B cell (primary cell): Measurements from ENCODE around the gene EXOC5. TPM values are rescaled to one million over a fixed set of nuclear protein-coding genes. Genes with fewer than 3 reads are reported as not detected.

ENCODE experiments used
- ATAC-seq: fragments of 200-7000 bp; cut with Tn5 transposase; one replicate; pipeline ENCODE4 v1.10.0; 2021; ENCODE audit warnings: low read depth, mild to moderate bottlenecking, moderate number of reproducible peaks, moderate library complexity
- CTCF ChIA-PET: fragments of 350-600 bp; sonication (Branson Sonifier 250); formaldehyde crosslinking; loops from one replicate; lab custom pipeline; 2021; ENCODE audit warnings: antibody characterized with exemption, inconsistent platforms; lab: Charles Lee
- POLR2A ChIA-PET: fragments of 350-600 bp; sonication (Branson Sonifier 250); formaldehyde crosslinking; loops from one replicate; lab custom pipeline; 2021; ENCODE audit warnings: antibody characterized with exemption; lab: Charles Lee
- DNase-seq: peaks from one replicate; pipeline ENCODE4 v3.0.0; 2013
- H2AFZ ChIP-seq: 2 replicates; pipeline ENCODE4 v1.6.1; 2012; ENCODE audit warnings: mild to moderate bottlenecking, low read depth, low read length; ENCODE audit not compliant: insufficient read depth, poor library complexity, severe bottlenecking
- H3K27ac ChIP-seq, 2 donors: 1 replicate in 1 of 2; 2 replicates in 1 of 2; pipeline ENCODE4 v1.5.1; 2012 to 2013; ENCODE audit warnings: low read length in 2 of 2, mild to moderate bottlenecking in 2 of 2, moderate library complexity in 1 of 2
- H3K27me3 ChIP-seq, 4 experiments: fragments of 200-600 bp in 1 of 4; sonication (generic) in 1 of 4; replicated peaks in 1 of 4; 1 replicate in 2 of 4; 2 replicates in 2 of 4; pipeline versions ENCODE4 v1.6.1 to v1.7.0; 2013 to 2016; ENCODE audit warnings: low read length in 3 of 4, mild to moderate bottlenecking in 2 of 4, mixed read lengths in 1 of 4, moderate library complexity in 1 of 4; ENCODE audit not compliant: insufficient read depth in 4 of 4, control insufficient read depth in 3 of 4; ENCODE audit errors: control extremely low read depth in 1 of 4
- H3K36me3 ChIP-seq, 2 experiments: replicated peaks in 1 of 2; 1 replicate in 1 of 2; 2 replicates in 1 of 2; pipeline versions ENCODE4 v1.6.1 to v1.7.1; 2013; ENCODE audit warnings: low read length in 1 of 2; ENCODE audit not compliant: insufficient read depth in 2 of 2, control insufficient read depth in 1 of 2; ENCODE audit errors: control extremely low read depth in 1 of 2, extremely low read depth in 1 of 2
- H3K4me1 ChIP-seq, 2 donors: fragments of 200-600 bp in 1 of 2; sonication (generic) in 1 of 2; 1 replicate in 1 of 2; 2 replicates in 1 of 2; pipeline versions ENCODE4 v1.5.1 to v1.6.1; 2013 to 2017; ENCODE audit warnings: low read length in 2 of 2; ENCODE audit not compliant: control insufficient read depth in 2 of 2, insufficient read depth in 2 of 2
- H3K4me2 ChIP-seq: replicated peaks from 2 replicates; pipeline ENCODE3; 2012; ENCODE audit warnings: mild to moderate bottlenecking, low read depth, low read length; ENCODE audit not compliant: poor library complexity, severe bottlenecking
- H3K4me3 ChIP-seq, 5 experiments: fragments of 200-600 bp in 1 of 5; sonication (generic) in 1 of 5; 1 replicate in 3 of 5; 2 replicates in 2 of 5; pipeline versions ENCODE4 v1.5.1 to v1.7.0; 2011 to 2016; ENCODE audit warnings: low read length in 4 of 5, mild to moderate bottlenecking in 4 of 5, low read depth in 2 of 5, control low read depth in 1 of 5, moderate library complexity in 1 of 5; ENCODE audit not compliant: insufficient read depth in 1 of 5; ENCODE audit errors: control extremely low read depth in 1 of 5, extremely low read depth in 1 of 5
- H3K79me2 ChIP-seq: fragments of 200-600 bp; sonication (generic); one replicate; pipeline ENCODE4 v1.6.0; 2016; ENCODE audit warnings: low read length; ENCODE audit not compliant: control insufficient read depth, insufficient read depth
- H3K9ac ChIP-seq: fragments of 200-600 bp; sonication (generic); 2 replicates; pipeline ENCODE4 v1.6.1; 2017; ENCODE audit warnings: mild to moderate bottlenecking, low read length, moderate library complexity
- H3K9me3 ChIP-seq, 3 donors: one replicate each; pipeline versions ENCODE4 v1.6.1 to v1.7.1; 2013; ENCODE audit warnings: low read length in 2 of 3; ENCODE audit not compliant: control insufficient read depth in 2 of 3, insufficient read depth in 1 of 3; ENCODE audit errors: control extremely low read depth in 1 of 3
- H4K20me1 ChIP-seq: 2 replicates; pipeline ENCODE4 v1.6.0; 2012; ENCODE audit warnings: mild to moderate bottlenecking, low read length; ENCODE audit not compliant: insufficient read depth, control insufficient read depth, poor library complexity, severe bottlenecking
- H3K27ac Mint-ChIP-seq: one replicate; pipeline ENCODE4 v1.8.0; 2021; ENCODE audit warnings: mixed read lengths
- H3K27me3 Mint-ChIP-seq: one replicate; pipeline ENCODE4 v1.8.0; 2021; ENCODE audit warnings: mixed read lengths
- H3K4me1 Mint-ChIP-seq: one replicate; pipeline ENCODE4 v1.8.0; 2021; ENCODE audit warnings: mixed read lengths
- H3K4me3 Mint-ChIP-seq: one replicate; pipeline ENCODE4 v1.8.0; 2021; ENCODE audit warnings: mixed read lengths
- H3K9me3 Mint-ChIP-seq: one replicate; pipeline ENCODE4 v1.8.0; 2022; ENCODE audit warnings: mixed read lengths; ENCODE audit not compliant: insufficient read depth
- EZH2 ChIP-seq: IDR thresholded peaks from 2 replicates; pipeline ENCODE4 v1.6.1; 2012; ENCODE audit warnings: borderline replicate concordance, low read depth, mild to moderate bottlenecking, moderate library complexity, low read length; ENCODE audit not compliant: insufficient read depth, poor library complexity, severe bottlenecking
- whole genome bisulfite sequencing: methylation state at CpG from one replicate; pipeline ENCODE4 v1.1.5; 2013; ENCODE audit warnings: missing lambda C conversion rate; ENCODE audit not compliant: insufficient coverage; 5-methylcytosine and 5-hydroxymethylcytosine counted together
- intact Hi-C: fragments of 100-400 bp; cut with micrococcal nuclease; formaldehyde crosslinking; loops from one replicate; pipeline ENCODE4 v1.10.0; 2022
- polyA plus RNA-seq: library from polyadenylated mRNA; depleted of rRNA; stranded (reverse); fragments of >200 nt; gene quantifications from 2 replicates; pipeline ENCODE4 v1.2.3, GENCODE V29; 2012
- total RNA-seq, 2 donors: library from RNA; stranded (reverse); fragments of 120-200 nt in 1 of 2; gene quantifications; 1 replicate in 1 of 2; 2 replicates in 1 of 2; pipeline versions ENCODE4 v1.2.3 to v1.2.4, GENCODE V29; 2013 to 2022
- TF ChIP-seq, protein P1 (sequence below): fragments of 200-600 bp; IDR thresholded peaks from one replicate; pipeline ENCODE4 v1.8.0; 2022; ENCODE audit warnings: antibody characterized with exemption, mild to moderate bottlenecking

Gene EXOC5
- total and polyA plus RNA-seq, 2 donors (not counting 1 experiment from before 2014, with no cell fraction given), result 5.4 to 60.0 TPM

DNA sequence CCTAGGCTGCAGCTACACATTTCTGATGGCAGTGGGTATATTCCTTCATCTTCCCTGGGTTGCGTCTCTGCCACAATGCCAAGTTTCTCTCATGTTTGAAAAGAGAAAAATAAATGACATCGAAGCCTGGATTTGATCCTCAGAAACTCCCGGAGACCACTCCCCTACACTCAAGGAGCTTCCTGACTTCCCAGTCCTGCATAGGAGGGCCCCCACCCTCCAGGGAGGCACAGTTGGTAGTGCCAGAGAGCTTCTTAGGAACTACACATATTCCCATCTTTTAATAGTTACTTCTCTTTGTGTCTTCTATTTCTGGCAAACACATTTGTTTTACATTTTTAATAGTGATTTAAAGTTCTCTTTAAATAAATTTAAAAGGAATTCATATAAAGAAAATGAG lies 30.8 kb upstream of the EXOC5 start:
- no peaks in the 10 kb centered on the region for H3K4me1 Mint-ChIP-seq
- no peaks in the 10 kb centered on the region for H3K4me1 ChIP-seq
- H3K27ac Mint-ChIP-seq, result no peak overlapping the region
- no peak overlapping the region for H3K4me2 ChIP-seq
- intact Hi-C loops, result loop anchor here (10.0 kb wide), 1 partner anchor 95 kb away; no protein-coding TSS in a partner anchor
- ATAC-seq (no peak), DNase-seq (no peak)
- no peak overlapping the region for H3K4me3 ChIP-seq
- H4K20me1 ChIP-seq, result no peaks in the 10 kb centered on the region
- POLR2A ChIA-PET, result no interaction called here
- H3K9ac ChIP-seq, result no peak overlapping the region
- CTCF ChIA-PET, result interaction anchor here (0.6 kb wide), 1 partner anchor 16 kb away, joined by 4 read pairs; no protein-coding TSS in a partner anchor
- H3K9me3 ChIP-seq, result no peaks in the 10 kb centered on the region
- no peak overlapping the region for H3K27ac ChIP-seq
- H3K4me3 Mint-ChIP-seq, result no peak overlapping the region
- H2AFZ ChIP-seq, result no peak overlapping the region
- H3K27me3 ChIP-seq, result peaks cover 0 to 5% (median 0%) of the 10 kb centered on the region in 4 experiments
- H3K27me3 Mint-ChIP-seq, result peaks cover 10% of the 10 kb centered on the region
- no peaks in the 10 kb centered on the region for H3K79me2 ChIP-seq
- 80% methylated on average over 2 of the region's 3 CpGs for WGBS
- TF ChIP-seq EZH2, result no peak
- TF ChIP-seq, protein P1, sequence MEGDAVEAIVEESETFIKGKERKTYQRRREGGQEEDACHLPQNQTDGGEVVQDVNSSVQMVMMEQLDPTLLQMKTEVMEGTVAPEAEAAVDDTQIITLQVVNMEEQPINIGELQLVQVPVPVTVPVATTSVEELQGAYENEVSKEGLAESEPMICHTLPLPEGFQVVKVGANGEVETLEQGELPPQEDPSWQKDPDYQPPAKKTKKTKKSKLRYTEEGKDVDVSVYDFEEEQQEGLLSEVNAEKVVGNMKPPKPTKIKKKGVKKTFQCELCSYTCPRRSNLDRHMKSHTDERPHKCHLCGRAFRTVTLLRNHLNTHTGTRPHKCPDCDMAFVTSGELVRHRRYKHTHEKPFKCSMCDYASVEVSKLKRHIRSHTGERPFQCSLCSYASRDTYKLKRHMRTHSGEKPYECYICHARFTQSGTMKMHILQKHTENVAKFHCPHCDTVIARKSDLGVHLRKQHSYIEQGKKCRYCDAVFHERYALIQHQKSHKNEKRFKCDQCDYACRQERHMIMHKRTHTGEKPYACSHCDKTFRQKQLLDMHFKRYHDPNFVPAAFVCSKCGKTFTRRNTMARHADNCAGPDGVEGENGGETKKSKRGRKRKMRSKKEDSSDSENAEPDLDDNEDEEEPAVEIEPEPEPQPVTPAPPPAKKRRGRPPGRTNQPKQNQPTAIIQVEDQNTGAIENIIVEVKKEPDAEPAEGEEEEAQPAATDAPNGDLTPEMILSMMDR, result no peak
- H3K9me3 Mint-ChIP-seq, result no peaks in the 10 kb centered on the region
- H3K36me3 ChIP-seq, result no peaks in the 10 kb centered on the region

DNA sequence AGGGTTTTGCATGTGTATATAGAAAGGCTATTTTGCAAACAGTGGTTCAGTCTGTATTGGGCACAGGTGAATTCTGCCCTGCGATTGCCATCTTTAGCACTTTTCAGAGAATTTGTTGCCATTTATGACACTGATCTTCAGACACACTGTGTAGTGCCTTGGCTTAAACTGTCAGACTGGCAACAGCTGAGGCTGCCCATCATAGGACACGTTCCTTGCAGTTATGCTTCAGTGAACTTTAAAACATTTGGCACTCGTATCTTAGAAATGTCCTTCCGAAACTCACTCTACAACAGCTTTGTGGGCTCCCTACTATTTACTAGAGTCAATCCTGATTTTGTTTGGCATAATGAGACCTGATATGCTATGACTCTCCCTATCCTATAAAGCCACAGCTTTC lies 29.1 kb upstream of the EXOC5 start:
- POLR2A ChIA-PET, result no interaction called here
- Histone ChIP-seq H3K9me3 (no peaks in the 10 kb centered on the region), H2AFZ (no peak overlapping the region), H4K20me1 (no peaks in the 10 kb centered on the region), H3K4me1 (no peaks in the 10 kb centered on the region), H3K4me2 (no peak overlapping the region), H3K9ac (no peak overlapping the region), H3K27me3 (no peaks in the 10 kb centered on the region), H3K27ac (no peak overlapping the region), H3K4me3 (no peak overlapping the region), H3K36me3 (no peaks in the 10 kb centered on the region), H3K79me2 (no peaks in the 10 kb centered on the region)
- Mint-ChIP-seq H3K27me3 (no peaks in the 10 kb centered on the region), H3K27ac (no peak overlapping the region), H3K4me3 (no peak overlapping the region), H3K4me1 (no peaks in the 10 kb centered on the region), H3K9me3 (no peaks in the 10 kb centered on the region)
- intact Hi-C loops, result loop anchor here (10.0 kb wide), 1 partner anchor 93 kb away; no protein-coding TSS in a partner anchor
- CTCF ChIA-PET, result interaction anchor here (1.0 to 1.1 kb wide), 2 partner anchors 18 to 19 kb away, joined by 3 to 4 read pairs; no protein-coding TSS in a partner anchor
- no peak for DNase-seq
- TF ChIP-seq, protein P1, result no peak
- TF ChIP-seq EZH2, result no peak
- WGBS, result 100% methylated on average over 3 of the region's 4 CpGs
- no peak for ATAC-seq
